ENCODE measurements around the gene DHX34.

DNA sequence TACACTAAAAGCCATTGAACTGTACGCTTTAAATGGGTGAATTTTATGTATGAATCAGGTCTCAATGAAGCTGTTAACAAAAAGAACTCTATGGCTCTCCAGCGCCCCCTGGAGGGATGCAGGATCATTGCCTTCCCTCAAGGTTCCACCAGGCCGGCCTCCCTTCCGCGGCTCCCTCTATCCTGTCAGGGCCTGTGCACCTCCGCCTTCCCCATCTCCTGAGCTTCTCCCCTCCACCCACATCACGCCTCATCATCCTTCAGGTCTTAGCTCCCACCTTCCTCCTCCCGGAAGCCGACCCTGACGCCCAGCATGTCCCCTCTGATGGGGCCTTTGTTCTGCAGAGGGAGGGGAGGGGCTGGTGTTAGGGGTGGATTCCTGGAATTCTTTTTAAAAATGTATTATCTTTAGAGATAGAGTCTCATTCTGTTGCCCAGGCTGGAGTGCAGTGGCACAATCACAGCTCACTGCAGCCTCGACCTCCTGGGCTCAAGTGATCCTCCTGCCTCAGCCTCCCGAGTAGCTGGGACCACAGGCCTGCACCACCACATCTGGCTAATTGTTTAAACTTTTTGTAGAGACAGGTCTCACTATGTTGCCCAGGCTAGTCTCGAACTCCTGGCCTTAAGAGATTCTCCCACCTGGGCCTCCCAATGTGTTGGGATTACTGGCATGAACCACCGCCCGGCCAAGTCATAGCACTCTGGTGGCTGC, 42.6 kb downstream of the DHX34 start:
- TF ChIP-seq, protein P1, sequence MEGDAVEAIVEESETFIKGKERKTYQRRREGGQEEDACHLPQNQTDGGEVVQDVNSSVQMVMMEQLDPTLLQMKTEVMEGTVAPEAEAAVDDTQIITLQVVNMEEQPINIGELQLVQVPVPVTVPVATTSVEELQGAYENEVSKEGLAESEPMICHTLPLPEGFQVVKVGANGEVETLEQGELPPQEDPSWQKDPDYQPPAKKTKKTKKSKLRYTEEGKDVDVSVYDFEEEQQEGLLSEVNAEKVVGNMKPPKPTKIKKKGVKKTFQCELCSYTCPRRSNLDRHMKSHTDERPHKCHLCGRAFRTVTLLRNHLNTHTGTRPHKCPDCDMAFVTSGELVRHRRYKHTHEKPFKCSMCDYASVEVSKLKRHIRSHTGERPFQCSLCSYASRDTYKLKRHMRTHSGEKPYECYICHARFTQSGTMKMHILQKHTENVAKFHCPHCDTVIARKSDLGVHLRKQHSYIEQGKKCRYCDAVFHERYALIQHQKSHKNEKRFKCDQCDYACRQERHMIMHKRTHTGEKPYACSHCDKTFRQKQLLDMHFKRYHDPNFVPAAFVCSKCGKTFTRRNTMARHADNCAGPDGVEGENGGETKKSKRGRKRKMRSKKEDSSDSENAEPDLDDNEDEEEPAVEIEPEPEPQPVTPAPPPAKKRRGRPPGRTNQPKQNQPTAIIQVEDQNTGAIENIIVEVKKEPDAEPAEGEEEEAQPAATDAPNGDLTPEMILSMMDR (IDR thresholded peaks at IDR 0.05) = peak; percentile 93
- TF ChIP-seq, protein P2, sequence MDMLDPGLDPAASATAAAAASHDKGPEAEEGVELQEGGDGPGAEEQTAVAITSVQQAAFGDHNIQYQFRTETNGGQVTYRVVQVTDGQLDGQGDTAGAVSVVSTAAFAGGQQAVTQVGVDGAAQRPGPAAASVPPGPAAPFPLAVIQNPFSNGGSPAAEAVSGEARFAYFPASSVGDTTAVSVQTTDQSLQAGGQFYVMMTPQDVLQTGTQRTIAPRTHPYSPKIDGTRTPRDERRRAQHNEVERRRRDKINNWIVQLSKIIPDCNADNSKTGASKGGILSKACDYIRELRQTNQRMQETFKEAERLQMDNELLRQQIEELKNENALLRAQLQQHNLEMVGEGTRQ (IDR thresholded peaks at IDR 0.05; ENCODE audit: borderline replicate concordance, low read depth, low read length) = no peak
- no peak for TF ChIP-seq FOXM1 (IDR thresholded peaks at IDR 0.05; ENCODE audit: low read depth)
- TF ChIP-seq EZH2phosphoT487 (IDR thresholded peaks at IDR 0.05; ENCODE audit: borderline replicate concordance, low read depth) = no peak
